D721Med (cell line): Measurements from ENCODE around the gene ENOX1.

Source experiments
- DNase-seq: peaks from one replicate; pipeline ENCODE4 v3.0.0; 2011; ENCODE audit warnings: low spot score; ENCODE audit not compliant: insufficient read length
- FAIRE-seq: peaks from 2 replicates; lab custom pipeline; 2011; peaks lifted over from hg19 to GRCh38; lab: Jason Lieb, UNC
- TF ChIP-seq, protein P1 (sequence below): IDR thresholded peaks from 2 replicates; pipeline ENCODE4 v1.5.1; 2012; ENCODE audit warnings: mild to moderate bottlenecking, control low read depth; ENCODE audit not compliant: insufficient read depth; ENCODE audit errors: missing control alignments

ENOX1 gene

DNA sequence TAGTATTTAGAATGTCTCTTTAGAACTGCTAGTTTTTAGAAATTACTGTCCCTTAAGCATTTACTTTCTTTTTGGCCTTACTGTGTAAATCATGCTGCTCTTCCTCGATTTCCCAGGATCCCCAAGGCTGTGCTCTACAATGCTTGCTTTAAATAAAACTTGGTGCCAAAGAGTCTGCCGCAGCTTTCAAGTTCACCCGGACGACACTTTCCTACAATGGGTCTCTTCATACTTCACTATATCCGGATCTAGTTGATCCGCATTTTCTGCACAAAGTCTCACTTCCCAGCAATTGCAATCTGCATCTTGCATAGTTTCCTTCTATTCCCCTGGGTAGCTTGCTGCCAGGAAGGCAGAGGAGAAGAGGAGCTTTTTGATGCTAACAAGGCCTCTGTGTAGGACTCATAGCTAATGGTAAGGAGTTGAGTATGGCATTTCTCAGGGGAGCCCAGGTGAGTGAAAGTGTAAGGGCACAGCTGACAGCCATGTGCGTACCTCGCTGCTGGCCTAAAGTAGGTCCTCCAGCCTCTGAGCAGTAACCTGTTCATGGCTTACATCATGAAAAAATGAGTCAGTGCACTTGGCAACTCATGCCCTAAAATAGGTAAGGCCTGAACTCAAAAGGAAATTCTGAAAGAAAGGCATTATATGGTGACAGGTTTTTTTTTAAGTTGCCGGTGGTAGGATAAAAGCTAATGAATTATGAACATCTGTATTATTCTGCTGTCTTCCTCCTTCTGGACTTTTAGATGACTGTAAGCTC is 101.6 kb downstream of the ENOX1 start:
- TF ChIP-seq, protein P1, sequence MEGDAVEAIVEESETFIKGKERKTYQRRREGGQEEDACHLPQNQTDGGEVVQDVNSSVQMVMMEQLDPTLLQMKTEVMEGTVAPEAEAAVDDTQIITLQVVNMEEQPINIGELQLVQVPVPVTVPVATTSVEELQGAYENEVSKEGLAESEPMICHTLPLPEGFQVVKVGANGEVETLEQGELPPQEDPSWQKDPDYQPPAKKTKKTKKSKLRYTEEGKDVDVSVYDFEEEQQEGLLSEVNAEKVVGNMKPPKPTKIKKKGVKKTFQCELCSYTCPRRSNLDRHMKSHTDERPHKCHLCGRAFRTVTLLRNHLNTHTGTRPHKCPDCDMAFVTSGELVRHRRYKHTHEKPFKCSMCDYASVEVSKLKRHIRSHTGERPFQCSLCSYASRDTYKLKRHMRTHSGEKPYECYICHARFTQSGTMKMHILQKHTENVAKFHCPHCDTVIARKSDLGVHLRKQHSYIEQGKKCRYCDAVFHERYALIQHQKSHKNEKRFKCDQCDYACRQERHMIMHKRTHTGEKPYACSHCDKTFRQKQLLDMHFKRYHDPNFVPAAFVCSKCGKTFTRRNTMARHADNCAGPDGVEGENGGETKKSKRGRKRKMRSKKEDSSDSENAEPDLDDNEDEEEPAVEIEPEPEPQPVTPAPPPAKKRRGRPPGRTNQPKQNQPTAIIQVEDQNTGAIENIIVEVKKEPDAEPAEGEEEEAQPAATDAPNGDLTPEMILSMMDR, result no peak
- FAIRE-seq, result no peak
- no peak for DNase-seq

DNA sequence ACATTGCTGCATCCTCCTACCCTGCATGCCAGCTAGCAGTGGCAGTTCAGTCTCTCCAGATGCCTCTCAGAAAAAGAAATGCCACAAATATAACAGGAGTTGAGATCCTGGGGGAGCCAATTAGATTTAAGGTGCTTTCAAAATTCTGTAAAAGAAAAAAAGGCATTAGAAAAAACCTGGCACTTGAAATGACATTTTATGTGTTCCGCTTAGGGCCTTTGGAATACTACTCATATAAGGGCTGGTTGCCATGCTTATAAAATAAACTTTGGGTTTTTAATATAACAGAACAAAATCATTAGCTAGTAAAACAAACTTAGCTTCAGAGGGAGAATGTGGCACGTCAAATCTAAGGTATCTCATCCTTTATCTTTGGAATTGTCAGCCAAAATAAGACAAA is 104.1 kb downstream of the ENOX1 start:
- DNase-seq (no peak), FAIRE-seq (no peak)
- TF ChIP-seq, protein P1, result no peak

DNA sequence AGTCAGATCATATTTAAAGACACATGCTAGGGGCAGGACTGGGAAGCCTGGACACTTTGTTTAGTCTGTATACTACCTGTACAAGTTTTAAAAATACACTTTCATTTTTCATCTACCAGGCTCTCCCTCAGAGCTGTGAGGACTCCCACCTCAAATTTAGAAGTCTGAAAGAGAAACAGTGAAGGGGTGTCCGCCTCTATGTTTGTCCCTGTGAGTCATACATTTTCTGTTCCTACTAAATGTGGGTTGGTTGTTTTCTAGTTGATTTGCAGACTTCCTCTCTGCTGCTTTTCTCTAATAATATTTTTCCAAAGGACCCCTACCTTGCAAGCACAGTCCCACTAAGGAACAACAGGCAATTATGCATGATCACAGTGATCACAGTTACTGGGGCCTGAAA is 110.5 kb downstream of the ENOX1 start:
- no peak for FAIRE-seq
- TF ChIP-seq, protein P1, result no peak
- no peak for DNase-seq

DNA sequence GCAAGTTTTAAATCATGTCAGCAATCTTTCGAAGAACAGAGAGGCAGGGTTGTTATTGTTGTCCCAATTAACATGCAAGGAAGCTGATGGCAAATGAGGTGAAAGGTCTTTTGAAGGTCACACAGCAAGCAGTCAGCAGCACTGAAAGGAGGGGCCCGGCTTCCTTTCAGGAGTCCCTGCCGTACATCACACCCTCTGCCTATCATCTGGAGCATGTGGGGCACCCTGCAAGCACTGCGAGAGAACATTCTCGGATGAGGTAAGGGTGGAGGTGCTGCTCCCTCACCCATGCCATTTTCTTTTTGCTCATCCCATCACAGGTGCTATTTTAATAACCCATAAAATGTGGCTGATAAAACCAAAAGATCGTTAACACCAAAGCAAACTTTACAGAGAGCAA is 111.2 kb downstream of the ENOX1 start:
- DNase-seq (no peak), FAIRE-seq (no peak)
- TF ChIP-seq, protein P1, result no peak

DNA sequence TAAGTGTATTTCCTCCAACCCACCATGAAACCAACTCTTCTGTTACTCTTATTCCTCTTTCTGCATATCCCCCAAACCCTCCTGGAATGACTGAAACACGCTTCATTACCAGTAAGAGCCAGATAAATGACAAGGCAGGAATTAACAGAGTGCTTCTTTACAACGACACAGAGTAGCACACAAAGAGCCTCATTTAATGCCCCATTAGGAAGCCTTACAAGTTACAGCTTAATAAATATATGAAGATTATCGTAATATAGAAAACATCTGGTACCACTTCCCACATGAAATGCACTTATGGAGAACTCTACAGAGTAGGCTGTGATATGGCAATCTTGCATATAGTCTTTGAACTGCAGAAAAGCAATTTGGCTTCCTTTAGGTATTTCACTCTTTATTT is 116.8 kb downstream of the ENOX1 start:
- no peak for DNase-seq
- TF ChIP-seq, protein P1, result no peak
- no peak for FAIRE-seq

DNA sequence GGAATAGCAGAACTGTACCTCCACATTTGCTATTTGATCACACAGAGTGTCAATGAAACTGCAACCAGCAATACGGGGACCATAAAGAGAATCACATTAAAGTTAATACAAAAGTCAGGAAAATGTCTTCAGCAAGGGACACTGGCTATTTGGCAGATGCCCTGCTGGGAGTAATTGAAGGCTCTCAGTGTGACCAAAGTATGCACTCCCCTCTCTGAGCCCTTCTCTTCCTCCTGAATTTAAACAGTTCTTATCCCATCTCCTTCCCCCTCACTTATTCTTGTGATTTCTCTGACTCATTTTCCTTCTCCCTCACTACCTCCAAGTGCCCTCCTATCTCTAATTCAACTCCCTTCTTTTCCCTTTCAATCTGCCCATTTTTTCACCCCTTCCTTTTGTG is 117.7 kb downstream of the ENOX1 start:
- DNase-seq (no peak), FAIRE-seq (no peak)
- TF ChIP-seq, protein P1, result no peak

DNA sequence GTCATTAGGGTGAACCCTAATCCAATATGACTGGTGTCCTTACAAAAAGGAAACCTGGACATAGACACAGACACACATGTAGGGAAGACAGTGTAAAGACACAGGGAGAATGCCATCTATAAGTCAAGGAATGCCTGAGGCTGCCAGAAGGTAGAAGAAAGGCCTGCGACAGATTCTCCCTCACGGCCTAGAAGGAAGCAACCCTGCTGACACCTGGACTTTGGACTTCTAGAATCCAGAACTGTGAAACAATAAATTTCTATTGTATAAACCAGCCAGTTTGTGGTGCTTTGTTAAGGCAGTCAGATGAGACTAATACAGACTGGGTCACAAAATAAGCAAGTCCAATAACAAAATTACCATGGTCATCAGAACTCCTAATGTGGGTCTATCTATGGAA is 120.4 kb downstream of the ENOX1 start:
- TF ChIP-seq, protein P1, result no peak
- no peak for DNase-seq
- FAIRE-seq, result no peak
